Suprapubic skin (tissue), 4 donors: Measurements from ENCODE around the gene RXFP3. TPM values are rescaled to one million over a fixed set of nuclear protein-coding genes. Genes with fewer than 3 reads are reported as not detected.

ENCODE experiments used
- DNase-seq, 2 donors: peaks; one replicate each; pipeline ENCODE4 v3.0.0-alpha.2; 2019; ENCODE audit warnings: low spot score in 2 of 2
- H3K27ac ChIP-seq: fragments of 200-600 bp; sonication (generic); one replicate; pipeline ENCODE4 v1.5.1; 2019
- H3K27me3 ChIP-seq: fragments of 200-600 bp; sonication (generic); one replicate; pipeline ENCODE4 v1.5.1; 2019
- H3K36me3 ChIP-seq: fragments of 200-600 bp; sonication (generic); one replicate; pipeline ENCODE4 v1.5.1; 2019
- H3K4me1 ChIP-seq: fragments of 200-600 bp; sonication (generic); one replicate; pipeline ENCODE4 v1.5.1; 2019
- H3K4me3 ChIP-seq: fragments of 200-600 bp; sonication (generic); one replicate; pipeline ENCODE4 v1.5.1; 2019; ENCODE audit warnings: mild to moderate bottlenecking
- H3K9me3 ChIP-seq: fragments of 200-600 bp; sonication (generic); one replicate; pipeline ENCODE4 v1.5.1; 2019
- EP300 ChIP-seq: sonication (generic); formaldehyde crosslinking; IDR thresholded peaks from one replicate; pipeline ENCODE4 v1.6.1; 2017; ENCODE audit warnings: antibody characterized with exemption
- POLR2A ChIP-seq, 2 donors: fragments of 450-650 bp; IDR thresholded peaks; one replicate each; pipeline ENCODE4 v1.6.1; 2017; ENCODE audit warnings: antibody characterized with exemption in 2 of 2, mild to moderate bottlenecking in 2 of 2, moderate library complexity in 2 of 2
- POLR2AphosphoS5 ChIP-seq, 3 donors: sonication (generic); formaldehyde crosslinking; IDR thresholded peaks; one replicate each; pipeline ENCODE4 v1.6.1; 2017; ENCODE audit warnings: antibody characterized with exemption in 3 of 3
- WGBS: methylation state at CpG from one replicate; pipeline ENCODE4 v1.1.5; 2018; 5-methylcytosine and 5-hydroxymethylcytosine counted together
- total RNA-seq, 4 donors: library from RNA; depleted of rRNA; stranded (reverse); fragments of >200 nt; gene quantifications; one replicate each; pipeline ENCODE4 v1.1.0, GENCODE V29; 2016
- TF ChIP-seq, protein P1 (sequence below), 2 donors: fragments of 200-600 bp in 1 of 2; fragments of 450-650 bp in 1 of 2; sonication (generic) in 1 of 2; IDR thresholded peaks; one replicate each; pipeline ENCODE4 v1.5.1; 2016 to 2019; ENCODE audit warnings: antibody characterized with exemption in 2 of 2, mild to moderate bottlenecking in 1 of 2, moderate library complexity in 1 of 2

Gene RXFP3
- total RNA-seq, 4 donors from 2014 or later = not detected

DNA sequence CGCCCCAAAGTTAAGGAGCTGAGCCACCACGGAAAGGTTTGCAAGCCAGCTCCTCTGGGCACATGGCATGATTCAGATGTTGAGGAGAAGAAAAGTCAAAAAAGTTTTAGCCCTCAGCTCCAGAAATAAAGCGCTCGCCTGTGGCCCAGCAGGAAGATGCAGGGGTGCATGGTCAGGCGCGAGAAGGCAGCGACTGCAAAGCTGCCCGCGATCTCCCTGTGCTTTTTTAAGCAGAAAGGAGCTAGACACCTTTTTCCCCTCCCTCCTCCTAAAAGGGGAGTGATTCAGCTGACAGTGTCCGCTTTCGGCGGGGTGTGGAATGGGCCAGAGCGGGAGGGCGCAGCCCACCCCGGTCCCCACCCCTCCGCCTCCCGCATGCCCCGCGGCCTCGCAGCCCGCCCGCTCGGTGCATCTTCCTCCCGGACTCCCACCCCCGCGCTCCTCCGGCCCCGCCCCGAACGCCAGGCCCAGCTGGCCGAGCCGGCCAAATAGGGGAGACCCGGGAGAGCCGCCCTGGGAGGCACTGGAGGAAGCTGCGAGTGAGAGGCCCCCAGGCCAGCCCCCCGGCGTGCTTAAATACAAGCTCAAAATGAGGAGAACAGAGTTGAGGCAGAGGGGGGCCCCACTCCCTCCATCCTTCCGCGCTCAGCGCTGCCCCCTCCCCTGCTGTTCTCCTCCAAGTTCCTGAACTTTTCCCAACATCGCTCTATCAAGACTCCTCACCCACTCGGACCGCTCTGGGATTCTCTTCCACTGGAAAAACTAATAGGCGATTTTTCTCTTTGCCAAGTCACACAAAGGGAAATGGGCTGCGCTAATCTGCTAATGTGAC lies 44.2 kb upstream of the RXFP3 start, which contains the start of gene ADAMTS12:
Gene ADAMTS12, minus strand, starts transcription at position 203 of the 832 bp plus-strand sequence. Its CDS starts 134 bp downstream, at position 69.
- Histone ChIP-seq H3K9me3 (no peaks in the 10 kb centered on the region), H3K4me1 (peaks cover 16% of the 10 kb centered on the region), H3K4me3 (peak within 1 kb of the TSS; percentile 48), H3K36me3 (no peaks in the 10 kb centered on the region), H3K27me3 (peaks cover 30% of the 10 kb centered on the region), H3K27ac (no peak within 1 kb of the TSS)
- TF ChIP-seq POLR2A (IDR thresholded peaks at IDR 0.05) (no peak), EP300 (no peak), POLR2AphosphoS5 (IDR thresholded peaks at IDR 0.05) (no peak)
- TF ChIP-seq, protein P1, sequence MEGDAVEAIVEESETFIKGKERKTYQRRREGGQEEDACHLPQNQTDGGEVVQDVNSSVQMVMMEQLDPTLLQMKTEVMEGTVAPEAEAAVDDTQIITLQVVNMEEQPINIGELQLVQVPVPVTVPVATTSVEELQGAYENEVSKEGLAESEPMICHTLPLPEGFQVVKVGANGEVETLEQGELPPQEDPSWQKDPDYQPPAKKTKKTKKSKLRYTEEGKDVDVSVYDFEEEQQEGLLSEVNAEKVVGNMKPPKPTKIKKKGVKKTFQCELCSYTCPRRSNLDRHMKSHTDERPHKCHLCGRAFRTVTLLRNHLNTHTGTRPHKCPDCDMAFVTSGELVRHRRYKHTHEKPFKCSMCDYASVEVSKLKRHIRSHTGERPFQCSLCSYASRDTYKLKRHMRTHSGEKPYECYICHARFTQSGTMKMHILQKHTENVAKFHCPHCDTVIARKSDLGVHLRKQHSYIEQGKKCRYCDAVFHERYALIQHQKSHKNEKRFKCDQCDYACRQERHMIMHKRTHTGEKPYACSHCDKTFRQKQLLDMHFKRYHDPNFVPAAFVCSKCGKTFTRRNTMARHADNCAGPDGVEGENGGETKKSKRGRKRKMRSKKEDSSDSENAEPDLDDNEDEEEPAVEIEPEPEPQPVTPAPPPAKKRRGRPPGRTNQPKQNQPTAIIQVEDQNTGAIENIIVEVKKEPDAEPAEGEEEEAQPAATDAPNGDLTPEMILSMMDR (IDR thresholded peaks at IDR 0.05) = no peak
- WGBS = 8% methylated on average over 28 of the region's 45 CpGs
- DNase-seq = peak; percentile 68 to 82

DNA sequence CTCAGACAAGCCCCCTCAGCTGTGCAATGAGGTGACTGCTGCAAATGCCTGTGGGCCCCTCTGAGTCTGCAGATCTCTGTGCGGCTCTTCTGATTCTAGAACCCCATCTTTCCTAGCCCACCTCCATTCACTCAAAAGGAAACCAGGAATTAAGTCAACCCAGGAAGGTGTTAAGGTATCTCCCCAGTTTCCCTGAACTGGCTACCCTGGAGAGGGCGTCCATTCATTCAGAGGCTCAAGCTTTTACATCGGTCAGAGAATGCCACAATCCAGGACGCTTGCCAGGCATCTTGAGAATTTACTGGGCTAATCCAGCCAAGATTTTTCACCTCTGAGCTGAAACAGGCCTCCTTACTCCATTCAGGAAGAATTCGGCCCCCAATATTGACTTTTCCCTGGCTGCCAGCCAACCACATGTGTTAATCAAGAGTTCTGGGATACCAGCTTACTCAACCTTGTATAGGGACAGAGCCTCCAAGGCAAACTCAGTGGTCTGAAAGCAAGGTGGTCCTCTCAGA lies 43.5 kb upstream of the RXFP3 start:
- no peaks in the 10 kb centered on the region for H3K9me3 ChIP-seq
- no peak overlapping the region for H3K27ac ChIP-seq
- WGBS = 39% methylated on average over 5 of the region's 5 CpGs
- H3K36me3 ChIP-seq = no peaks in the 10 kb centered on the region
- peaks cover 16% of the 10 kb centered on the region for H3K4me1 ChIP-seq
- H3K27me3 ChIP-seq = peaks cover 30% of the 10 kb centered on the region
- H3K4me3 ChIP-seq = peak overlapping the region; percentile 48
- DNase-seq = peak in 1 of 2 donors; percentile 66
- TF ChIP-seq, protein P1 (IDR thresholded peaks at IDR 0.05) = no peak
- TF ChIP-seq EP300 (no peak), POLR2A (IDR thresholded peaks at IDR 0.05) (no peak)

DNA sequence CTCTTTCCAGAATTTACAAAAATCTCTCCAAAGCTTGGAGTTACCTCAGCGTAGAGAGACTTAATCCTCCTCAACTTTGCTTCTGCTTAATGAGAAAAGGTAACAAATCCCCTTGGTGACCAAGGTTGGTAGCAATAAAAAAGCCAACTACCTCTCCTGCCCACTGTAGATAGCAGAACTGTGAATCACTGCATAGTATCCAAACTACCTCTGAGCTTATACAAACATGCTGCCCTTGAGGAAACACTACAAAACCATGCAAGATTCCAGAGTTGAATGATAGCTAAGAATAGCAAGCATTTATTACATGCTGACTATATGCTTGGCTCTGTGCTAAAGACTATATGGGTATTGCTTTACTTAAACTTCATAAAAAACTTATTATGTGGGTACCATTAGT lies 41.6 kb upstream of the RXFP3 start:
- WGBS = 87% methylated on average over 1 of the region's 1 CpG
- Histone ChIP-seq H3K9me3 (no peaks in the 10 kb centered on the region), H3K27ac (no peak overlapping the region), H3K4me3 (no peak overlapping the region), H3K4me1 (peaks cover 16% of the 10 kb centered on the region), H3K27me3 (peaks cover 30% of the 10 kb centered on the region), H3K36me3 (no peaks in the 10 kb centered on the region)
- TF ChIP-seq POLR2AphosphoS5 (IDR thresholded peaks at IDR 0.05) = no peak
- TF ChIP-seq, protein P1 (IDR thresholded peaks at IDR 0.05) = no peak
- no peak for TF ChIP-seq EP300
- TF ChIP-seq POLR2A (IDR thresholded peaks at IDR 0.05) = no peak
- DNase-seq = no peak

- peaks cover 8% of the 10 kb centered on the region for H3K9me3 ChIP-seq
- no peaks in the 10 kb centered on the region for H3K27me3 ChIP-seq
- 53% methylated on average over 1 of the region's 1 CpG for WGBS
- no peaks in the 10 kb centered on the region for H3K36me3 ChIP-seq
- TF ChIP-seq, protein P1 (IDR thresholded peaks at IDR 0.05) = no peak
- TF ChIP-seq POLR2A (IDR thresholded peaks at IDR 0.05) = no peak
- no peak for TF ChIP-seq POLR2AphosphoS5 (IDR thresholded peaks at IDR 0.05)
- no peak for TF ChIP-seq EP300
- DNase-seq = no peak
- no peak overlapping the region for H3K4me3 ChIP-seq
- no peak overlapping the region for H3K27ac ChIP-seq
- no peaks in the 10 kb centered on the region for H3K4me1 ChIP-seq
Measured at GRCh38 chr5:33901156-33901555, 35.0 kb upstream of the RXFP3 start.

DNA sequence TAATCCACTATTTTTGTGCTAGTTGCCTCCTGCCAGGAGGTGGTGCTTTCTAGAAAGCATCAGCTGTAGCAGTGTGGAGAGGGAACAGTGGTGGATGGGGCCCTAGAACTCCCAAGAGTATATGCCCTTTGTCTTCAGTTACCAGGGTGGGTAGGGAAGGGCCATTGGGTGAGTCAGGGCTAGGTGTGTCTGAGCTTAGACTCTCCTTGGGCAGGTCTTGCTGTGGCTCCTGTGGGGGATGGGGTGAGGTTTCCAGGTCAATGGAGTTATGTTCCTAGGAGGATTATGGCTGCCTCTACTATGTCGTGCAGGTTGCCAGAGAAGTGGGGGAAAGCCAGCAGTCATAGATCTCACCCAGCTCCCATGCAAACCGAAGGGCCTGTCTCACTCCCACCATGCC lies 33.1 kb upstream of the RXFP3 start:
- TF ChIP-seq POLR2AphosphoS5 (IDR thresholded peaks at IDR 0.05) (no peak), POLR2A (IDR thresholded peaks at IDR 0.05) (no peak), EP300 (no peak)
- TF ChIP-seq, protein P1 (IDR thresholded peaks at IDR 0.05) = no peak
- H3K4me1 ChIP-seq = no peaks in the 10 kb centered on the region

More for the DNA sequence above, 33.1 kb upstream of the RXFP3 start:
- peaks cover 22% of the 10 kb centered on the region for H3K9me3 ChIP-seq
- no peak overlapping the region for H3K4me3 ChIP-seq
- H3K27ac ChIP-seq = no peak overlapping the region
- 100% methylated on average over 2 of the region's 2 CpGs for WGBS
- DNase-seq = no peak
- no peaks in the 10 kb centered on the region for H3K27me3 ChIP-seq
- no peaks in the 10 kb centered on the region for H3K36me3 ChIP-seq
